ENCODE measurements around the gene ARRDC2. TPM values are rescaled to one million over a fixed set of nuclear protein-coding genes. Genes with fewer than 3 reads are reported as not detected.

Gene ARRDC2
- total RNA-seq, 1 donor from 2014 or later: 2.6 TPM

DNA sequence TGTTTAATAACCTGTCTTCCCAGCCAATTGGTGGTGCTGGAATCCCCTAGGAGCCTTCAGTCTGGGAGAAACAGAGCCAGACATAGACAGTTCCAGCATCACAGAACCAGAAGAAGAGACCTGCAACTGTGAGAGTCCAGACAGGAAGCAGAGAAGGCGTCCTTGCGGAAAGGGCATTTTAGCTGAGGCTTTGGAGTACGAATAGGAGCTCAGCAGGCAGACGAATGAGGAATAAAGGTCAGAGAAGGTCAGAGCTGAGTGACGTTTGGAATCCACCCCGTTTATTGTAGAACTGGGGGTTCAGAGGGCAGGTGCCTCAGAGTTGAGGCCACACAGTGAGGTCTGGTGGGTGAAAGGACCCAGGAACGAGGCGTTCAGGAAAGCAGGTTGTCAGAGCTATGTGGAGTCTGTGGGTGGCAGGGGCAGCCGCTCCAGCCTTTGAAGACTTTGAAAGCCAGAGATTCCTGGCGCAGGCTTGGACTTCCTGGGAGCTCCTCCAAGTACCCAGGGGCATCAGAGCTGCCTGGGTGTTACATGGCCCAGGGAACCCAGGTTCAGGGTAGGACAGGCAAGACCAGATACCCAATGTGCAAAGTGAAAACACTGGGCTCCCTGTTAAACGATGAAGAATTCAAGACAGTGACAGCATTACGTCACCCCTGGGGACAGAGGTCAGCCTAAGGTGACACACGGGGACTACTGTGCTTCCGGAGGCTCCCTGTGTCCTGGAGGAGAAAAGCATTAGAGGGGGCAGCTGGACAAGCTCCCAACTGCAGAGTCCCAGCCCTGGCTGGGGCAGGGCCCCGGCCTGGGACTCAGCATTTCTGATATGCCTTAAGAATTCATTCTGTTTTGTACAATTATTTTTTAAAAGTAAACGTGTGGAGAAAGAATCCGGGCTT lies 5.5 kb downstream of the ARRDC2 start:
- Histone ChIP-seq H3K4me2 (ENCODE audit: low read length) (no peak overlapping the region), H3K9ac (ENCODE audit: low read length) (no peak overlapping the region), H3K4me3 (ENCODE audit: insufficient read depth, low read depth, low read length) (no peak overlapping the region), H3K4me1 (ENCODE audit: insufficient read depth, low read length) (peaks cover 9% of the 10 kb centered on the region), H2AFZ (ENCODE audit: low read depth, low read length) (no peak overlapping the region), H3K27me3 (ENCODE audit: insufficient read depth, low read length) (no peaks in the 10 kb centered on the region), H3K79me2 (ENCODE audit: insufficient read depth, low read length) (no peaks in the 10 kb centered on the region), H3K9me3 (ENCODE audit: insufficient read depth, low read depth, low read length) (no peaks in the 10 kb centered on the region), H3K36me3 (ENCODE audit: insufficient read depth, low read length) (no peaks in the 10 kb centered on the region), H3K27ac (ENCODE audit: low read depth, low read length) (no peak overlapping the region), H4K20me1 (ENCODE audit: insufficient read depth, low read length) (no peaks in the 10 kb centered on the region)
- H3K27me3 Mint-ChIP-seq (ENCODE audit: low read depth, unreplicated experiment): peaks cover 4% of the 10 kb centered on the region
- peaks cover 6% of the 10 kb centered on the region for H3K36me3 Mint-ChIP-seq (ENCODE audit: low read depth, unreplicated experiment)
- FAIRE-seq: no peak
- no peak overlapping the region for H3K27ac Mint-ChIP-seq (ENCODE audit: unreplicated experiment)
- no peak for DNase-seq (ENCODE audit: low read depth)
- peaks cover 6% of the 10 kb centered on the region for H3K4me1 Mint-ChIP-seq (ENCODE audit: low read depth, unreplicated experiment)
- no peaks in the 10 kb centered on the region for H3K9me3 Mint-ChIP-seq (ENCODE audit: unreplicated experiment)
- TF ChIP-seq CTCF (IDR thresholded peaks at IDR 0.05; ENCODE audit: insufficient read depth, low read depth, low read length) (no peak), EZH2 (IDR thresholded peaks at IDR 0.05; ENCODE audit: insufficient read depth, low read length) (no peak)
- no peak overlapping the region for H3K4me3 Mint-ChIP-seq (ENCODE audit: unreplicated experiment)

DNA sequence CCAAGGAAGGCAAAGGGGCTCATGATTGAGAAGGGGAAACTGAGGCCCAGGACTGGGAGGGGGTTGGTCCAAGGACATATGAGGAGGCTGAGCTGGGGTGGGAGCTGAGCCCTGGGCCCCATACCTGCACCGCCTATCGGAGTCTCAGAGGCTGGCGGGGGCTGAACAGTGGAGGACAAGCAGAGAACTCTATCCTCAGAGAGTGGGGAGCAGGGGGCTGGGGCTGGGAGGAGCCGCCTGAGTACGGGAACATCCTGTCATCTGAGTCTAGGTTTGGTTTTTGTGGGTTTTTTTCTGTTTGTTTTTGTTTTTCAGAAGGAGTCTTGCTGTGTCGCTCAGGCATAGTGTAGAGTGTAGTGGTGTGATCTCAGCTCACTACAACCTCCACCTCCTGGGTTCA lies 6.2 kb downstream of the ARRDC2 start:
- Histone ChIP-seq H3K4me3 (ENCODE audit: insufficient read depth, low read depth, low read length) (no peak overlapping the region), H3K79me2 (ENCODE audit: insufficient read depth, low read length) (no peaks in the 10 kb centered on the region), H3K4me1 (ENCODE audit: insufficient read depth, low read length) (peaks cover 2% of the 10 kb centered on the region), H3K36me3 (ENCODE audit: insufficient read depth, low read length) (no peaks in the 10 kb centered on the region), H3K4me2 (ENCODE audit: low read length) (no peak overlapping the region), H4K20me1 (ENCODE audit: insufficient read depth, low read length) (no peaks in the 10 kb centered on the region), H3K27ac (ENCODE audit: low read depth, low read length) (no peak overlapping the region), H3K9ac (ENCODE audit: low read length) (no peak overlapping the region), H2AFZ (ENCODE audit: low read depth, low read length) (no peak overlapping the region), H3K27me3 (ENCODE audit: insufficient read depth, low read length) (no peaks in the 10 kb centered on the region), H3K9me3 (ENCODE audit: insufficient read depth, low read depth, low read length) (no peaks in the 10 kb centered on the region)
- no peak overlapping the region for H3K27ac Mint-ChIP-seq (ENCODE audit: unreplicated experiment)
- H3K4me1 Mint-ChIP-seq (ENCODE audit: low read depth, unreplicated experiment): peaks cover 4% of the 10 kb centered on the region
- DNase-seq (ENCODE audit: low read depth) (no peak), FAIRE-seq (no peak)
- no peak for TF ChIP-seq EZH2 (IDR thresholded peaks at IDR 0.05; ENCODE audit: insufficient read depth, low read length)
- no peak for TF ChIP-seq CTCF (IDR thresholded peaks at IDR 0.05; ENCODE audit: insufficient read depth, low read depth, low read length)
- no peak overlapping the region for H3K4me3 Mint-ChIP-seq (ENCODE audit: unreplicated experiment)
- no peaks in the 10 kb centered on the region for H3K9me3 Mint-ChIP-seq (ENCODE audit: unreplicated experiment)
- H3K27me3 Mint-ChIP-seq (ENCODE audit: low read depth, unreplicated experiment): peaks cover 4% of the 10 kb centered on the region
- peaks cover 6% of the 10 kb centered on the region for H3K36me3 Mint-ChIP-seq (ENCODE audit: low read depth, unreplicated experiment)

Data from astrocyte (in vitro differentiated cells and primary cell).